Skeletal muscle cell (primary cell): ENCODE data around the gene EFCAB5.
"Not testable (repeated sequence)": the region's sequence is repeated elsewhere in the genome, so short reads cannot be mapped to it uniquely, and the experiment has no call there.

Experiments used
- DNase-seq: peaks from one replicate; pipeline ENCODE4 v3.0.0-alpha.2; 2010; ENCODE audit warnings: low read depth
- H3K4me3 ChIP-seq: 2 replicates; pipeline ENCODE4 v1.5.1; 2011; ENCODE audit warnings: low read depth, mild to moderate bottlenecking, control low read depth, low read length, moderate library complexity

The EFCAB5 gene

DNA sequence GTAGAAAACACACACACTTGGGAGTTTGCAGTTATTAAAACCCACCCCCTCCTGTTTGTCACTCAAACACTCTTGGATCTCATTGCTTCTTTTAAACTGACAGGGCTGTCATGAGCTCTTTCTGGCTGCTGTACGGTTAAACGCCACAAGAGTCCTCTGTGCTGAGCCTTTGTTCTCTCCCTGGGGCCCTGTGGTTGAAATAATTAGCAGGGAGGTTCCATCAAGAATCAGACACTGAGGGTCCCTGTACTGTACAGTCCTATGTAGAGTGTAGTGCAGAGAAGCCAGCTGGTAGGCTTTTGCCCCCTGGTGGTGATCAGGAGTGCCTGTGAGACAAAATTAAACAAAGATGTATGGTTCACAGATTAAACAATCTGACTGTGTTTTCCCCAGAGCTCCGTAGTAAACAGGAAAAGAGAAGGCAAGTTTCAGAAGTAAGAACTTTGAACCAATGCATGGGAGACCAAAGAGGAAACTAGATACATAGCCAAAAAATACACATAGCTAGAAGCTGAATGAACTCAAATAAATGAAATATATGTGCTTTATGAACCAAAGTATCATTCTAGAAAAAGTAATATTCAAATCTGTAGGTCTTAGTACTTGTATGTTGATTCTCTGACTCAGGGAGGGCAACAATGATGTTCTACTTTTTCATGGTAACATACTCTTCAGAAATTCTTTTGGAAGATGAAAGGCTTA is 10.1 kb upstream of the EFCAB5 start:
- peak overlapping the region; percentile 86 for H3K4me3 ChIP-seq
- DNase-seq, result peak; percentile 34

DNA sequence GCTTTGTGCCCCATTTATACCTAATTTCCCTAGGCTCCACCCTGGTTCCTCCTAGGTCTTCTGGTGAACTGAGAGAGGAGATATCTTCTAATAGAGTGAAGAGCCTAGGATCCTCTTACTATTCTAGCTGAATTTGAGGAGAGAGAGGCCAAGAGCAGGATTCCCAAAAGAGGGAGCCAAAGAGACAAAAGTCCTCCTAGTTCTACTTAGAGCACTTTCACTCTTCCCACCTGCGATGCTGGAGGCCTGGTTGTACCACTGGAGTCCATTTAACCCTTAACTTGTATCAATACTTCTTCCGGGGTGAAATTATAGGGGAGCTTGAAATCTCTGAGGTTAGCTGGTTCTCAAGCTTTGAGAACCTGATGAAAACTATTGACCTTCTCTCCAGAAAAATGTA is 8.1 kb upstream of the EFCAB5 start:
- no peak overlapping the region for H3K4me3 ChIP-seq
- DNase-seq, result no peak

DNA sequence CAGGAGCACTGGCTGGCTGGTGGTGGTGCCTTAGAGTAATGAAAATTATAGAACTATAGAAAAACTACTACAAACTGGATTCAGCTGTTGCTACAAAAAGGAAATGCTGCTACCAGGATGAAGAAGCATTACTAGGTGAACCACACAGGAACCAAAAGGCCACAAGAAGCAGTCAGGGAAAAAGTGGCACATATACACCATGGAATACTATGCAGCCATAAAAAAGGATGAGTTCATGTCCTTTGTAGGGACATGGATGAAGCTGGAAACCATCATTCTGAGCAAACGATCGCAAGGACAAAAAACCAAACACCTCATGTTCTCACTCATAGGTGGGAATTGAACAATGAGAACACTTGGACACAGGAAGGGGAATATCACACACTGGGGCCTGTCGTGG is 5.5 kb upstream of the EFCAB5 start:
- DNase-seq, H3K4me3 ChIP-seq: not testable (repeated sequence)

DNA sequence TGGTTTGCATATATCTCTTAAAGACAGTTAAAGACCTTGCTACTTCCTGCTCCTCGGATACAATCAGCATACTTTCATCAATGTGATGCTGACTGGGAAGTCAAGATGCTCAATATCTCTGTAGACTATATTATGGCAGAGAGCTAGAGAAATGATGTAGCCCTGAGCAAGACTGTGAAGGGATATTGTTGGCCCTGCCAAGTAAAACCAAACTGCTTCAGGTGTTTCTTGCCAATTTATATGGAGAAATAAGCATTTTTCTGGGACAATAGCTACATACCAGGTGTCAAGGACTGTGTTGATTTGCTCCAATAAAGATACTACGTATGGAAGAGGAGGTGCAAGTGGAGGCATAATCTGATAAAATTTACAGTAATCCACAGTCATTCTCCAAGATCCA is 4.7 kb upstream of the EFCAB5 start:
- DNase-seq, result no peak
- no peak overlapping the region for H3K4me3 ChIP-seq

DNA sequence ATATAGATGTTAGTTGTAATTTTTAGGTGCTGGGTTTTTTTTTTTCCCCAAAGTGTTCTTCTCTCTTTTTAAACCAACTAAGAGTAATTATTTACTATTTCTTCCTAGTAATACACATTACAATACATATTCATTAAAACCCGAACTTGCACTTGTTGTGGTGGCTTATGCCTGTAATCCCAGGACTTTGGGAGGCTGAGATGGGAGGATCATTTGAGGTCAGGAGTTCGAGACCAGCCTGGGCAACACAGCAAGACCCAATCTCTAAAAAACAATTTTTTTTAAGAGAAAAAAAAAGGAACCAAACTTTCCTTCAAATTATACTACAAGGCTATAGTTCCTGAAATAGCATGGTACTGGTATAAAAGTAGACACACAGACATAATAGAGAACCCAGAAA is 3.8 kb downstream of the EFCAB5 start:
- no peak for DNase-seq

DNA sequence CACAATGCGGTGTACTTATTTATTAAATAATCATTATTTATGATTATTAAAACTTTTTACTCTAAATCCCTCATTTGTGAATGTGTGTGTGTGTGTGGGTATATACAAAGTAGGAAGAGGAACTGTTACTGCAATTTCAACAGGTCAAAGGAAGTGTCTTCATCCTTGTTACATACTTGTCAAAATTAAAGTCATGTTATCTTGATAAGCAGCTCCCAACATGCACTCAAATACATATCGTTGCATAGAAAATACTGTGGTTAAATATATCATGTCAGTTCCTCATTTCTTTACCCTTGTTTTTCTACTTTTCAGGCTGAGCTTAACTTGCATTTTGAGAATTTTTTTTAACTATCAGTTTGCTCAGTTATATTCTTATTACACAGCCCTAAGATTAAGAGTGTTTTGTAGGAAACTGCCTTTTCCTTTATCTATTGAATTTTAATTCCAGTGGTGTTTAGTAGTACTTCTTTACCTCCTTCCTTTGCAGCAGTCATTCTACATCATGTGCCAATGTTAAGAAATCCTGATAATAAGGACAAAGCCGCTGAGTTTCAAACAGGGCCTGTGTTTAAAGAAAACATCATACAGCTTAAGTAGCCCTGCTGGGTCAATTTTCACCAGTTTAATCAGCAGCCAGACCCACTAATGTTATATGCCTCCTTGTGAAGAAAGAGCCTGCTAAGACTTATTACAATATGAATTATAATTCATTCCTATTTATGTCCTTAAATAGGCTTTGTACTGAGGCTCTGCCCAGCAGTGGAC is 7.2 kb downstream of the EFCAB5 start:
- no peak overlapping the region for H3K4me3 ChIP-seq
- DNase-seq, result no peak

More for the DNA sequence above, 3.8 kb downstream of the EFCAB5 start:
- H3K4me3 ChIP-seq, result no peak overlapping the region

DNA sequence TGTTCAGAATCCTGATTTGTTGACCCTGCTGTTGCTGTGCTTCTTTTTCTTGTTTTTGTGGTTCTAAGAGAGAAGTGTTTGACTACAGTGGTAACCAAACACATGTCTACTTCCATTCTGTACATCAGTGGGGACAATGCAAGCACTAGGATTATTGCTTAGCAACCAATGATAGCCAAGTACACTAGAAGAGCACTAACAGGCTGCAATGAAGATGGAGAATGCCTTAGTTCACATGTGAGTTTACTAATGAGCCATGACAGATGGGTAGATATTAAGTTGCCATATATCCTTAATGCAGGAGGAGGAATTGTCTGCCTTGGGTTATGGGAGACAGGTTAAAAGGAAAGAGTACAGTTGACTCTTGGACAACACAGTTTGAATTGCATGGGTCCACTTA is 8.3 kb downstream of the EFCAB5 start:
- DNase-seq, result no peak

DNA sequence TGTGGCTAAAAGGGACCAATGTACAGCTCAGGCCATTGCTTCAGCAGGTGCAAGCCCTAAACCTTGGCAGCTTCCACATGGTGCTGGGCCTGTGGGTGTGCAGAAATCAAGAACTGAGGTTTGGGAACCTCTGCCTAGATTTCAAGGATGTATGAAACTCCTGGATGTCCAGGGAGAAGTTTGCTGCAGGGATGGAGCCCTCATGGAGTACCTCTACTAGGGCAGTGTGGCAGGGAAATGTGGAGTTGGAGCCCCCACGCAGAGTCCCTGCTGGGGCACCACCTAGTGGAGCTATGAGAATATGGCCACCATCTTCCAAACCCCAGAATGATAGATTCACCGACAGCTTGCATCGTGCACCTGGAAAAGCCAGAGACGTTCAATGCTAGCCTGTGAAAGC is 13.0 kb downstream of the EFCAB5 start:
- no peak for DNase-seq
- H3K4me3 ChIP-seq, result no peak overlapping the region

More for the DNA sequence above, 8.3 kb downstream of the EFCAB5 start:
- no peak overlapping the region for H3K4me3 ChIP-seq

DNA sequence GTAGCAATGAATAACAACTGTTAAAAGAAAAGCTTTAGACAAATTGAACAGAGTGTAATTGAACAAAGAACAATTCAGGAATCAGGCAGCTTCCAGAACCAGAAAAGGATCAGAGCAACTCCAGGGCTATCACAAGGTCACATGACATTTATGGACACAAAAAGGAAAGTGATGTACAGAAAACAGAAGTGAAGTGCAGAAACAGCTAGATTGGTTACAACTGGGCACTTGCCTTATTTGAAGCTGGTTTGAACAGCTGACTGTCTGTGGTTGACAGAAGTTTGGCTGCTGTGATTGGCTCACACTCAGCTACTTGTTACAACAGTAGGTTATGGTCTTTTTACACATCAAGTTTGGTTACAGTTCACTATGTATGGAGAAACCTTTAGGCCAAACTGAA is 14.8 kb downstream of the EFCAB5 start:
- no peak overlapping the region for H3K4me3 ChIP-seq

DNA sequence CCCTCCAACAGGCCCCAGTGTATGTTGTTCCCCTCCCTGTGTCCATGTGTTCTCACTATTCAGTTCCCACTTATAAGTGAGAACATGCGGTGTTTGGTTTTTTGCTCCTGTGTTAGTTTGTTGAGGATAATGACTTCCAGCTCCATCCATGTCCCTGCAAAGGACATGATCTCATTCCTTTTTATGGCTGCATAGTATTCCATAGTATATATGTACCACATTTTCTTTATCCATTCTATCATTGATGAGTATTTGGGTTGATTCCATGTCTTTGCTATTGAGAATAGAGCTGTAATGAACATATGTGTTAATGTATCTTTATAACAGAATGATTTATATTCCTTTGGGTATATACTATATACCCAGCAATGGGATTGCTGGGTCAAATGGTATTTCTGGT is 16.1 kb downstream of the EFCAB5 start:
- not testable (repeated sequence) for H3K4me3 ChIP-seq, DNase-seq

More for the DNA sequence above, 14.8 kb downstream of the EFCAB5 start:
- DNase-seq, result no peak

DNA sequence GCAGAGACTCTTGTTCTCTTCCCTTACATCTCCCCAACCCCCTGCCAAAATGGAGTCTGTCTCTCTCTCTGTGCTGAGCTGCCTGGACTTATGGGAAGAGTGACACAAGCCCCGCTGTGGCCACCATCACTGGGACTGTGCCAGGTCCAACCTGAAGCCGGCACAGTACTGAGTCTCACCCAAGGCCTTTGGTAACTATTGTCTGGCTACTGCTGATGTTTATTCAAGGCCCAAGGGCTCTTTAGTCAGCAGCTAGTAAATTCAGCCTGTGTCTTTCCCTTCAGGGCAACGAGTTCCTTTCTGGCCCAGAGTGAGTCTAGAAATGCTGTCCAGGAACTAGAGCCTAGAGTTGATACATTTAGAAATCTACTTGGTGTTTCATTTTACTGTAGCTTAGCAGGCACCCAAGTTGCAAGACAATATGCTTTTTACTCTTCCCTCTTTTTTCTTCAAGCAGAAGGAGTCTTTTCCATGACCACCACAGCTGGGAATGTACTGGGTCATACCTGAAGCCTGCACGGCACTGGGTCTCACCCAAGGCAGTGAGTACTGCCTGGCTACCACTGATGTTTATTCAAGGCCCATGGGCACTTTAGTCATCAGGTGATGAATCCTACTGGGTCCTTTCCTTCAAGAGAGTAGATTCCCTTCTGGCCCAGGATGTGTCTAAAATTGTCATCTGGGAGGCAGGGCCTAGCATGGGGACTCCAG is 17.7 kb downstream of the EFCAB5 start:
- H3K4me3 ChIP-seq, result no peak overlapping the region
- no peak for DNase-seq

DNA sequence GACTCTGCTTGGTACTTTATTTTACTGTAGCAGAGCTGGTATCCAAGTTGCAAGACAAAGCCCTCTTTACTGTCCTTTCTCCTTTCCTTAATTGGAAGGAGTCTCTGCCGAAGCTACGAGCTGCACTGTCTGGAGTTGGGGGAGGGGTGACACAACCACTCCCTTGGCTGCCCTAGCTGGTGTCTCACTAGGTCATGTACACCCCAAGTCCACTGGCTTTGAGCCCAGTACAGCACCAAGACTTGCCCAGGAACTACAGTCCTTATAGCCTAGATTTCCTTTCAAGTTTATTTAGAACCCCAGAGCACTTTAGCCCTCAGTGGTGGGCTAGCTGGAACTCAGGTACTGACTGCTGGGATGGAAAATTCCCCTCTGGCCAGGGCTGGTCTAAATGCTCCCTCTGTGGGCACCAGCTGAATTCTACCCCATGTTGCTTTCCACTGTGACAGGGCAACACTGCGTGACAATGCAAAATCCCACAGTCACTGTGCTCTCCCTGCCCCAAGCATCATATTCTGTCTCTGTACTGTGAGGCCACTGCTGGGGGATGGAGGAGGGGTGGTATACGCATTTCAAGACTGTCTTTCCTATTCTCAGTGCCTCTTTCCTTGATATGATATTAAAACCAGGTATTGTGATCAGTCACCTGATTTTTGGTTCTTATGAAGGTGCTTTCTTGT is 18.4 kb downstream of the EFCAB5 start:
- DNase-seq, result no peak
- no peak overlapping the region for H3K4me3 ChIP-seq

DNA sequence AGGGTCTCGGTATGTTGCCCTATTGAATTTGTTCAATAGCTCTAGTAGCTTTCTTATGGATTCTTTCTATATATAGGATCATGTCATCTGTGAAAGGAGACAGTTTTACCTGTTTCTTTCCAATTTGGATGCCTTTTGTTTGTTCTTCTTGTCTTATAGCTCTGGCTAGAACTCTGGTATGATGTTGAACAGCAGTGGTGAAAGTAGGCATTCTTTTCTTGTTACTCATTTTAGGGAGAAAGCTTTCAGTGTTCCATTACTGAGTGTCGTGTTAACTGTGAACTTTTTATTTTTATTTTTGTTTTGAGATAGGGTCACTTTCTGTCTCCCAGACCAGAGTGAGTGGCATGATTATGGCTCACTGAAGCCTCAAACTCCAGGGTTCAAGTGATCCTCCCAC is 21.2 kb downstream of the EFCAB5 start:
- DNase-seq, result no peak
- no peak overlapping the region for H3K4me3 ChIP-seq

DNA sequence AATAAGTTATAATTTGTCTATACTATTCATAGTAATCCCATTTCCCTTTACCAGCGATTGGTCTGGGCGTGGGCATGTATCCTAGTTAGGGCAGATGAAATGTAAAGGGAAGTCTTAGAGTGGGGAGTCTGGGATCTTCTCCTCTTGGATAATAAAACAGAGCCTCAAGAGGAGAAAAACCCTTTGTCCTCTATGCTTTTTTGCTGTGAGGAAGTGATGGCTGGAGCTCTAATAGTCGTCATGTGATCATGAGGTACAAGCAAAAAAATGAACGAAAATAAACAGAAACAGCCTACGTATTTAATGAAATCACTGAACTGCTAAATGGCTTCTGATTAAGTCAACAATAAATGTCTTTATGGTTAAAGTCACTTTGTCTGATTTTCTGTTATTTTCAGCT is 26.8 kb downstream of the EFCAB5 start:
- no peak overlapping the region for H3K4me3 ChIP-seq

DNA sequence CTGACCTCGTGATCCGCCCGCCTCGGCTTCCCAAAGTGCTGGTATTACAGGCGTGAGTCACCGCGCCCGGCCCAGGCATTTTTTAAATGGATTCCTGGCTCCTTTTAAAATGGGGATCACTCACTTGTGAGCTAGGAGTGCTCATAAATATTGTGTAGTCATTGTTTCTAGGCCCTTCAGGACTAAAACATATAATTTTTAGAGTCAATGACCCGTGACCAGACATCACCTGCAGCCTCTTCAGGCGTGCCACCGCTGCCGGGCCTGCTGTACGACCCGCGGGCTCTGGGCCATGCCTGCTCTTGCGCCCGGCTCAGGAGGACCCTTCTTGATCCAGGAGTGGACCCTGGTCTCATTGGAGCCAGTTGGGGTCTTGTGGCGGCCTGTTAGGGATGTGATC is 30.8 kb downstream of the EFCAB5 start:
- no peak for DNase-seq
- no peak overlapping the region for H3K4me3 ChIP-seq

More for the DNA sequence above, 26.8 kb downstream of the EFCAB5 start:
- no peak for DNase-seq

DNA sequence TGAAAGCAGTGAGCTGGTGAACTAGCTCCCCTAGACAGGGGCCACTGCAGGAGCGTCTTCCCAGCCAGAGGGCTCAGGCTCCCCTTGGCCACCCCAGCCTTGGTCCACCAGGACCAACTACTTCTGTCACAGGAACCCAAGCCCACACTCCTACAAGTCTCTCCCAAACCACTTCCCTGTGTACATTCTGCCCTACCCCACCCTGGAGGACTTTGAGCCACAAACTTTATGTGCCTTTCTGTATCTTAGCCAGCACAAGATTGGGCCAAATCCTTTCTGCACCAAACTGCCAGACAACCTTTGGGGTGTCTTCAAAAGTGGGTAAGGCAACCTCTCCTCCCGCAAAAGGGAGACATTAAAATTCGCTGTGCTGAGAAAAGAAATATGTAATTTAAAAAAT is 31.6 kb downstream of the EFCAB5 start:
- DNase-seq, result no peak
- no peak overlapping the region for H3K4me3 ChIP-seq

DNA sequence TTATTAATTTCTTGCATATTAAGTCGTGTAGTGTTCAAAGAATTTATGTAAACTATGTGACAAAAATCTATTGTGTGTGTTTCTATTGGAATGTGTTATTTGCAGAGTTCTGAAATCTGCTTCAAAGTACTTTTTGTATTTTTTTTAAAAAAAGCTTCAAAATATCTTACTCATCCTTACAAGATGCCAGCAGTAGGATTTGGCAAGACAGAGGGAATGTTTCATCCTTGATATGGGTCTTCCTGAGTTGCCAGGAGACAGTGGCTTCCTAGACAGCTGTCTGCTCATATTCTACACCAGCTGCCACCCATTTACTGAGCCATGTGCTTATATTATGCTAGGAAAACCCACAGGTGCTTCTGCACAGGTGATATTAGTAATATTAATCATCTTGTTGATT is 36.4 kb downstream of the EFCAB5 start:
- peak; percentile 31 for DNase-seq
- H3K4me3 ChIP-seq, result no peak overlapping the region

DNA sequence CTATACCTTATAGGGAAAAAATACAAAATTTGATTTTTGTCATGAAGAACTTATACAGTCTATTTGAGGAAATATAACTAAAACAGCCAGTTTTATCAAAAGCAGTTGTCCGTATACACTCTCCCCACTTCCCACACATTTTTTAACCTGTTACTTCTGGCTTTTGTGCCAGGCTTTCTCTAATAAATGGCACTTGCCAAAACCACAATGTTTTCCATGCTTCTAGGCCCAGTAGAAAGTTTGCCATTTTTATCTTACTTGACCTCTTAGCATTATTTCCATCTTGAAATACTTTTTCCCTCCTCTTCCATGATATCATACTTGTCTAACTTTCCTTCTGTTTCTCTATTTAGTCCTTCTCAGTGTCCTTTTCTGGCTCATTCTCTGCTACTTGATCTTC is 38.8 kb downstream of the EFCAB5 start:
- no peak for DNase-seq

DNA sequence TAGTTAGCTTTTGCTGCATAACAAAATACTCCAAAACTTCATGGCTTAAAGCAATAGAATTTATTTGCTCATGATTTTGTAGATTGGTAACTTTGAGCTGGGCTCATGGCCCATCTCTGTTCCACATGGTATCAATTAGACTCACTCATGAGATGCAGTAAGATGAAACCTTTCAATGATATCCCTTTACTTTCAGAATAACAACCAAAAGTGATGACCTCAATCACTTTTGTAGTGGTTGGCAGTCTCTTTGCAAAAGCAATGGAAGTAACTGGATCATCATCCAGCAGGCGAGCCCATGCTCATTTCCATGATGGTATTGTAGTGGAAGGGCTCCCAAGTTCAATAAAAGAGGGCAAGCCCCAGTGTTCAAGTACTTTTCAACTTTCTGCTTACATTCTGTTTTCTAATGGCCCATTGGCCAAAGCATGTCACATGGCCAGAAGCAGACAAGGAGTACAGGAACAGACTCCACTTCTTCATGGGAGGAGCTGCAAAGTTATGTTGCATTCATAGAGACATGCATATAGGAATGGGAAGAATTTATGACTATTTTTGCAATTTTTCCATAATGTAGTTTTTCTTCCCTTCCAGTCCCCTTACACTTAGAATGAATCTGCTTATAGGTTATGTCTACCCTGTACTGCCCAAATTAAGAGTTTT is 41.7 kb downstream of the EFCAB5 start:
- H3K4me3 ChIP-seq, result no peak overlapping the region
- DNase-seq, result no peak

More for the DNA sequence above, 38.8 kb downstream of the EFCAB5 start:
- H3K4me3 ChIP-seq, result no peak overlapping the region
